ENCODE measurements around the gene LZTR1.

Gene LZTR1

GRCh38 chr22:20990184-20991180, 8.4 kb downstream of the LZTR1 start:
- DNase-seq (ENCODE audit: low spot score): no peak
- no peak for TF ChIP-seq CTCF (IDR thresholded peaks at IDR 0.05; ENCODE audit: borderline replicate concordance, control extremely low read depth, extremely low read depth, insufficient read depth, missing control alignments)
- in situ Hi-C loops (cut with MboI; ENCODE audit: low sequenced_read_pairs, unreplicated experiment): no loop called here

- in situ Hi-C loops (cut with MboI; ENCODE audit: low sequenced_read_pairs, unreplicated experiment): no loop called here
- no peak for TF ChIP-seq CTCF (IDR thresholded peaks at IDR 0.05; ENCODE audit: borderline replicate concordance, control extremely low read depth, extremely low read depth, insufficient read depth, missing control alignments)
- no peak for DNase-seq (ENCODE audit: low spot score)
These were observed 9.4 kb downstream of the LZTR1 start for GRCh38 chr22:20991252-20992055.

- no peak for DNase-seq (ENCODE audit: low spot score)
- in situ Hi-C loops (cut with MboI; ENCODE audit: low sequenced_read_pairs, unreplicated experiment): no loop called here
- TF ChIP-seq CTCF (IDR thresholded peaks at IDR 0.05; ENCODE audit: borderline replicate concordance, control extremely low read depth, extremely low read depth, insufficient read depth, missing control alignments): no peak
These were observed 10.0 kb downstream of the LZTR1 start for GRCh38 chr22:20992056-20992442.

- TF ChIP-seq CTCF (IDR thresholded peaks at IDR 0.05; ENCODE audit: borderline replicate concordance, control extremely low read depth, extremely low read depth, insufficient read depth, missing control alignments): no peak
- DNase-seq (ENCODE audit: low spot score): no peak
- in situ Hi-C loops (cut with MboI; ENCODE audit: low sequenced_read_pairs, unreplicated experiment): no loop called here
These were observed 10.6 kb downstream of the LZTR1 start for GRCh38 chr22:20992456-20993303.

- in situ Hi-C loops (cut with MboI; ENCODE audit: low sequenced_read_pairs, unreplicated experiment): no loop called here
- DNase-seq (ENCODE audit: low spot score): no peak
- no peak for TF ChIP-seq CTCF (IDR thresholded peaks at IDR 0.05; ENCODE audit: borderline replicate concordance, control extremely low read depth, extremely low read depth, insufficient read depth, missing control alignments)
These were observed 11.4 kb downstream of the LZTR1 start for GRCh38 chr22:20993304-20994127.
